IMR-90 (cell line): ENCODE measurements around the gene SPEG. TPM values are rescaled to one million over a fixed set of nuclear protein-coding genes. Genes with fewer than 3 reads are reported as not detected.

Experiments
- ATAC-seq: fragments of 200-7000 bp; cut with Tn5 transposase; 2 replicates; pipeline ENCODE4 v1.9.1; 2020; ENCODE audit warnings: low read depth, mild to moderate bottlenecking, moderate library complexity
- BruUV-seq: library from RNA; stranded (reverse); fragments of 400-500 nt; replicated peaks from 2 replicates; lab custom pipeline; 2021; lab: Mats Ljungman, UMichigan
- CTCF ChIA-PET: fragments of 300-600 bp; formaldehyde crosslinking; extraction: SDS; loops from one replicate; lab custom pipeline; 2021; ENCODE audit warnings: antibody characterized with exemption; lab: Yijun Ruan, JAX
- POLR2A ChIA-PET: fragments of 300-600 bp; sonication (Branson Sonifier 250); formaldehyde crosslinking; loops from one replicate; lab custom pipeline; 2022; ENCODE audit warnings: antibody characterized with exemption; ENCODE audit not compliant: unreplicated experiment; lab: Charles Lee
- DNase-seq: peaks from one replicate; pipeline ENCODE4 v3.0.0; 2013
- H2AFZ ChIP-seq: replicated peaks from 2 replicates; pipeline ENCODE3; 2013; ENCODE audit warnings: low read length, mild to moderate bottlenecking; ENCODE audit not compliant: poor library complexity
- H2AK5ac ChIP-seq: 2 replicates; pipeline ENCODE4 v1.6.1; 2013; ENCODE audit warnings: low read depth, low read length, inconsistent platforms
- H2AK9ac ChIP-seq: replicated peaks from 2 replicates; pipeline ENCODE3; 2013; ENCODE audit warnings: mild to moderate bottlenecking, low read depth, low read length, moderate library complexity; ENCODE audit not compliant: poor library complexity
- H2BK120ac ChIP-seq: 2 replicates; pipeline ENCODE4 v1.6.1; 2013; ENCODE audit warnings: low read depth, low read length, inconsistent platforms
- H2BK15ac ChIP-seq: 3 replicates; pipeline ENCODE4 v1.6.1; 2013; ENCODE audit warnings: low read depth, low read length, inconsistent platforms
- H2BK20ac ChIP-seq: 2 replicates; pipeline ENCODE4 v1.6.1; 2013; ENCODE audit warnings: low read depth, mild to moderate bottlenecking, inconsistent platforms, low read length, moderate library complexity
- H2BK5ac ChIP-seq: 2 replicates; pipeline ENCODE4 v1.6.1; 2013; ENCODE audit warnings: mild to moderate bottlenecking, low read depth, low read length, inconsistent platforms; ENCODE audit not compliant: poor library complexity, severe bottlenecking
- H3K14ac ChIP-seq: replicated peaks from 2 replicates; pipeline ENCODE4 v1.6.1; 2013; ENCODE audit warnings: low read depth, low read length, inconsistent platforms
- H3K18ac ChIP-seq: 2 replicates; pipeline ENCODE4 v1.6.1; 2013; ENCODE audit warnings: low read depth, low read length, control low read depth
- H3K23ac ChIP-seq: 2 replicates; pipeline ENCODE4 v1.6.1; 2013; ENCODE audit warnings: low read depth, low read length, inconsistent platforms
- H3K27ac ChIP-seq: 2 replicates; pipeline ENCODE4 v1.5.1; 2013; ENCODE audit warnings: mild to moderate bottlenecking, control low read depth, low read length; ENCODE audit not compliant: insufficient read depth
- H3K27me3 ChIP-seq: 2 replicates; pipeline ENCODE4 v1.6.1; 2013; ENCODE audit warnings: low read length; ENCODE audit not compliant: control insufficient read depth, insufficient read depth
- H3K36me3 ChIP-seq: 2 replicates; pipeline ENCODE4 v1.6.1; 2013; ENCODE audit warnings: low read length, mixed read lengths; ENCODE audit not compliant: control insufficient read depth, insufficient read depth
- H3K4ac ChIP-seq: 2 replicates; pipeline ENCODE4 v1.6.1; 2013; ENCODE audit warnings: low read depth, low read length, inconsistent platforms
- H3K4me1 ChIP-seq: 2 replicates; pipeline ENCODE4 v1.6.1; 2013; ENCODE audit warnings: low read length, mixed read lengths; ENCODE audit not compliant: control insufficient read depth, insufficient read depth
- H3K4me2 ChIP-seq: 2 replicates; pipeline ENCODE4 v1.6.1; 2013; ENCODE audit warnings: low read depth, mild to moderate bottlenecking, control low read depth, low read length, moderate library complexity
- H3K4me3 ChIP-seq: 2 replicates; pipeline ENCODE4 v1.5.1; 2013; ENCODE audit warnings: low read depth, mild to moderate bottlenecking, control low read depth, low read length, moderate library complexity; ENCODE audit not compliant: insufficient read depth
- H3K56ac ChIP-seq: 2 replicates; pipeline ENCODE4 v1.6.1; 2013; ENCODE audit warnings: low read length, inconsistent platforms; ENCODE audit not compliant: insufficient read depth; ENCODE audit errors: extremely low read depth
- H3K79me1 ChIP-seq, 2 experiments: 2 replicates each; pipeline ENCODE4 v1.6.1; 2013; ENCODE audit warnings: low read length in 2 of 2, inconsistent platforms in 1 of 2, low read depth in 1 of 2
- H3K9ac ChIP-seq: 2 replicates; pipeline ENCODE4 v1.6.1; 2013; ENCODE audit warnings: low read depth, low read length, control low read depth
- H3K9me1 ChIP-seq: 2 replicates; pipeline ENCODE4 v1.6.1; 2013; ENCODE audit warnings: low read length, inconsistent platforms; ENCODE audit not compliant: insufficient read depth
- H3K9me3 ChIP-seq: 2 replicates; pipeline ENCODE4 v1.6.1; 2013; ENCODE audit warnings: low read length; ENCODE audit not compliant: control insufficient read depth, insufficient read depth
- H4K20me1 ChIP-seq: 2 replicates; pipeline ENCODE4 v1.6.1; 2013; ENCODE audit warnings: low read length, inconsistent platforms; ENCODE audit not compliant: insufficient read depth
- H4K5ac ChIP-seq: 2 replicates; pipeline ENCODE4 v1.6.1; 2013; ENCODE audit warnings: mild to moderate bottlenecking, low read depth, low read length, control low read depth
- H4K8ac ChIP-seq, 2 experiments: 2 replicates each; pipeline ENCODE4 v1.6.1; 2013; ENCODE audit warnings: low read depth in 2 of 2, low read length in 2 of 2, control low read depth in 1 of 2, inconsistent platforms in 1 of 2
- H4K91ac ChIP-seq: 2 replicates; pipeline ENCODE4 v1.6.1; 2013; ENCODE audit warnings: low read depth, low read length, inconsistent platforms; ENCODE audit not compliant: insufficient read depth
- BHLHE40 ChIP-seq: fragments of 150-350 bp; IDR thresholded peaks from 2 replicates; pipeline ENCODE4 v1.6.1; 2016; ENCODE audit warnings: mild to moderate bottlenecking, low read depth, low read length
- CEBPB ChIP-seq: IDR thresholded peaks from 2 replicates; pipeline ENCODE4 v1.6.1; 2012; ENCODE audit warnings: low read depth, low read length, improper control_type of control experiment
- CHD1 ChIP-seq: IDR thresholded peaks from 2 replicates; pipeline ENCODE4 v1.6.1; 2012; ENCODE audit warnings: low read depth, low read length, improper control_type of control experiment
- CTCF ChIP-seq: conservative IDR thresholded peaks from 2 replicates; pipeline ENCODE4 v1.5.1; 2012; ENCODE audit warnings: mild to moderate bottlenecking, low read depth, low read length, improper control_type of control experiment
- ELK1 ChIP-seq: fragments of 150-350 bp; IDR thresholded peaks from 2 replicates; pipeline ENCODE4 v1.6.1; 2016; ENCODE audit warnings: low read depth, mild to moderate bottlenecking, low read length, moderate library complexity, borderline replicate concordance
- FOS ChIP-seq: fragments of 150-350 bp; IDR thresholded peaks from 2 replicates; pipeline ENCODE4 v1.6.1; 2016; ENCODE audit warnings: low read depth, low read length
- MAFK ChIP-seq: IDR thresholded peaks from 2 replicates; pipeline ENCODE4 v1.6.1; 2012; ENCODE audit warnings: low read depth, low read length, improper control_type of control experiment
- MAZ ChIP-seq: IDR thresholded peaks from 2 replicates; pipeline ENCODE4 v1.6.1; 2012; ENCODE audit warnings: low read depth, mild to moderate bottlenecking, low read length, improper control_type of control experiment, moderate library complexity, borderline replicate concordance
- MXI1 ChIP-seq: IDR thresholded peaks from 2 replicates; pipeline ENCODE4 v1.6.1; 2012; ENCODE audit warnings: low read depth, mild to moderate bottlenecking, low read length, moderate library complexity, borderline replicate concordance
- NFE2L2 ChIP-seq: fragments of 150-350 bp; IDR thresholded peaks from 2 replicates; pipeline ENCODE4 v1.6.1; 2016; ENCODE audit warnings: low read depth, mild to moderate bottlenecking, low read length
- POLR2A ChIP-seq: IDR thresholded peaks from 2 replicates; pipeline ENCODE4 v1.6.1; 2012; ENCODE audit warnings: mild to moderate bottlenecking, low read depth, low read length
- RAD21 ChIP-seq: IDR thresholded peaks from 2 replicates; pipeline ENCODE4 v1.6.1; 2012; ENCODE audit warnings: low read length, improper control_type of control experiment
- RCOR1 ChIP-seq: IDR thresholded peaks from 2 replicates; pipeline ENCODE4 v1.6.1; 2012; ENCODE audit warnings: mild to moderate bottlenecking, low read length, improper control_type of control experiment; ENCODE audit not compliant: insufficient replicate concordance
- RFX5 ChIP-seq: IDR thresholded peaks from 2 replicates; pipeline ENCODE4 v1.8.0; 2012; ENCODE audit warnings: low read depth, mild to moderate bottlenecking, low read length, moderate library complexity
- SMC3 ChIP-seq: fragments of 150-350 bp; IDR thresholded peaks from 2 replicates; pipeline ENCODE4 v1.6.1; 2016; ENCODE audit warnings: low read depth, mild to moderate bottlenecking, antibody characterized with exemption, low read length, moderate library complexity
- WGBS, 2 experiments: methylation state at CpG; one replicate each; pipeline versions ENCODE4 v1.1.5 to v1.1.7; 2013; ENCODE audit warnings: missing lambda C conversion rate in 2 of 2; ENCODE audit not compliant: insufficient read length in 1 of 2; ENCODE audit errors: extremely low coverage in 2 of 2; 5-methylcytosine and 5-hydroxymethylcytosine counted together
- dilution Hi-C: fragments of 300-500 bp; cut with HindIII; formaldehyde crosslinking; loops from one replicate; pipeline ENCODE4 v1.14.3; 2018; ENCODE audit warnings: low sequenced_read_pairs; ENCODE audit not compliant: unreplicated experiment
- in situ Hi-C: fragments of 300-500 bp; cut with MboI; formaldehyde crosslinking; loops from 3 replicates; pipeline ENCODE4 v1.14.3; 2019; ENCODE audit warnings: low sequenced_read_pairs, inconsistent platforms, mixed read lengths
- intact Hi-C: fragments of 100-400 bp; cut with micrococcal nuclease; formaldehyde crosslinking; loops from 2 replicates; pipeline ENCODE4 v1.10.0; 2022
- polyA plus RNA-seq, 3 experiments: library from polyadenylated mRNA; depleted of rRNA; stranded (reverse); fragments of >200 nt; gene quantifications; 2 replicates each; pipeline ENCODE4 v1.2.3, GENCODE V29; 2012; ENCODE audit warnings: low replicate concordance in 1 of 3
- total RNA-seq: library from RNA; depleted of rRNA; stranded (reverse); fragments of >200 nt; gene quantifications from 2 replicates; pipeline ENCODE4 v1.2.3, GENCODE V29; 2012
- TF ChIP-seq, protein P1 (sequence below): fragments of 150-350 bp; IDR thresholded peaks from 2 replicates; pipeline ENCODE4 v1.6.1; 2017; ENCODE audit warnings: mild to moderate bottlenecking, antibody characterized with exemption, low read length, low read depth

The SPEG gene
- total and polyA plus RNA-seq, 2 of the 4 experiments (the other 2 are of a cell fraction), result 6.8 to 81.6 TPM

- H3K27ac ChIP-seq, result no peak overlapping the region
- H4K8ac ChIP-seq, result no peak overlapping the region
- H3K36me3 ChIP-seq, result peaks cover 41% of the 10 kb centered on the region
- H3K4me3 ChIP-seq, result no peak overlapping the region
- no peaks in the 10 kb centered on the region for H3K9me1 ChIP-seq
- H2BK120ac ChIP-seq, result no peak overlapping the region
- no peaks in the 10 kb centered on the region for H3K79me1 ChIP-seq
- H3K9me3 ChIP-seq, result no peaks in the 10 kb centered on the region
- H3K4me1 ChIP-seq, result no peaks in the 10 kb centered on the region
- no peaks in the 10 kb centered on the region for H4K20me1 ChIP-seq
- no peak overlapping the region for H3K56ac ChIP-seq
- ChIA-PET CTCF (interaction anchor here (1.0 to 1.5 kb wide), 2 partner anchors 10 kb away, joined by 3 read pairs; no protein-coding TSS in a partner anchor), POLR2A (no interaction called here)
- no peak overlapping the region for H3K14ac ChIP-seq
- H2AK9ac ChIP-seq, result no peak overlapping the region
- no peak overlapping the region for H2AK5ac ChIP-seq
- H2AFZ ChIP-seq, result no peak overlapping the region
- BruUV-seq, result no TSS peak
- dilution Hi-C loops, result no loop called here
- 100% methylated on average over 4 of the region's 12 CpGs; no CpG with 5 or more reads in 1 of the 2 experiments for WGBS, 2 experiments
- no peak overlapping the region for H3K9ac ChIP-seq
- no peak overlapping the region for H2BK15ac ChIP-seq
- no peak overlapping the region for H3K18ac ChIP-seq
- intact Hi-C loops, result no loop called here
- in situ Hi-C loops, result no loop called here
- TF ChIP-seq POLR2A, result no peak
- no peak for TF ChIP-seq CTCF
- TF ChIP-seq RCOR1, result no peak
- TF ChIP-seq BHLHE40, result no peak
- TF ChIP-seq MAFK, result no peak
- no peak for TF ChIP-seq FOS
- no peak for TF ChIP-seq CHD1
- TF ChIP-seq CEBPB, result no peak
- TF ChIP-seq, protein P1, sequence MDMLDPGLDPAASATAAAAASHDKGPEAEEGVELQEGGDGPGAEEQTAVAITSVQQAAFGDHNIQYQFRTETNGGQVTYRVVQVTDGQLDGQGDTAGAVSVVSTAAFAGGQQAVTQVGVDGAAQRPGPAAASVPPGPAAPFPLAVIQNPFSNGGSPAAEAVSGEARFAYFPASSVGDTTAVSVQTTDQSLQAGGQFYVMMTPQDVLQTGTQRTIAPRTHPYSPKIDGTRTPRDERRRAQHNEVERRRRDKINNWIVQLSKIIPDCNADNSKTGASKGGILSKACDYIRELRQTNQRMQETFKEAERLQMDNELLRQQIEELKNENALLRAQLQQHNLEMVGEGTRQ, result no peak
- TF ChIP-seq MAZ, result no peak
- no peak for TF ChIP-seq RAD21
- TF ChIP-seq ELK1, result no peak
- no peak for TF ChIP-seq NFE2L2
- no peak for TF ChIP-seq SMC3
- no peak for TF ChIP-seq RFX5
- no peak for TF ChIP-seq MXI1
- ATAC-seq (no peak), DNase-seq (no peak)
- no peak overlapping the region for H3K4me2 ChIP-seq
- no peak overlapping the region for H3K23ac ChIP-seq
- no peak overlapping the region for H2BK20ac ChIP-seq
- no peaks in the 10 kb centered on the region for H3K27me3 ChIP-seq
- no peak overlapping the region for H4K5ac ChIP-seq
- H3K4ac ChIP-seq, result no peak overlapping the region
- no peak overlapping the region for H2BK5ac ChIP-seq
- H4K91ac ChIP-seq, result no peak overlapping the region
These were observed 50.5 kb downstream of the SPEG start for GRCh38 chr2:219485201-219485580.
